ENCODE data around the gene ENTPD1.

GRCh38 chr10:95783741-95784140 is 27.8 kb downstream of the ENTPD1 start:
- no peak for TF ChIP-seq POLR2A (IDR thresholded peaks at IDR 0.05)
- TF ChIP-seq CTCF (IDR thresholded peaks at IDR 0.05), result no peak

Measured in adrenal gland (tissue), 5 donors.